GM21360 (cell line): Measurements from ENCODE around the gene TRIM10.

Experiments
- ATAC-seq: cut with Tn5 transposase; IDR thresholded peaks from one replicate; pipeline ENCODE4 v1.9.1; 2021; ENCODE audit warnings: mild to moderate bottlenecking, moderate library complexity; ENCODE audit not compliant: unreplicated experiment

The TRIM10 gene, protein sequence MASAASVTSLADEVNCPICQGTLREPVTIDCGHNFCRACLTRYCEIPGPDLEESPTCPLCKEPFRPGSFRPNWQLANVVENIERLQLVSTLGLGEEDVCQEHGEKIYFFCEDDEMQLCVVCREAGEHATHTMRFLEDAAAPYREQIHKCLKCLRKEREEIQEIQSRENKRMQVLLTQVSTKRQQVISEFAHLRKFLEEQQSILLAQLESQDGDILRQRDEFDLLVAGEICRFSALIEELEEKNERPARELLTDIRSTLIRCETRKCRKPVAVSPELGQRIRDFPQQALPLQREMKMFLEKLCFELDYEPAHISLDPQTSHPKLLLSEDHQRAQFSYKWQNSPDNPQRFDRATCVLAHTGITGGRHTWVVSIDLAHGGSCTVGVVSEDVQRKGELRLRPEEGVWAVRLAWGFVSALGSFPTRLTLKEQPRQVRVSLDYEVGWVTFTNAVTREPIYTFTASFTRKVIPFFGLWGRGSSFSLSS

DNA sequence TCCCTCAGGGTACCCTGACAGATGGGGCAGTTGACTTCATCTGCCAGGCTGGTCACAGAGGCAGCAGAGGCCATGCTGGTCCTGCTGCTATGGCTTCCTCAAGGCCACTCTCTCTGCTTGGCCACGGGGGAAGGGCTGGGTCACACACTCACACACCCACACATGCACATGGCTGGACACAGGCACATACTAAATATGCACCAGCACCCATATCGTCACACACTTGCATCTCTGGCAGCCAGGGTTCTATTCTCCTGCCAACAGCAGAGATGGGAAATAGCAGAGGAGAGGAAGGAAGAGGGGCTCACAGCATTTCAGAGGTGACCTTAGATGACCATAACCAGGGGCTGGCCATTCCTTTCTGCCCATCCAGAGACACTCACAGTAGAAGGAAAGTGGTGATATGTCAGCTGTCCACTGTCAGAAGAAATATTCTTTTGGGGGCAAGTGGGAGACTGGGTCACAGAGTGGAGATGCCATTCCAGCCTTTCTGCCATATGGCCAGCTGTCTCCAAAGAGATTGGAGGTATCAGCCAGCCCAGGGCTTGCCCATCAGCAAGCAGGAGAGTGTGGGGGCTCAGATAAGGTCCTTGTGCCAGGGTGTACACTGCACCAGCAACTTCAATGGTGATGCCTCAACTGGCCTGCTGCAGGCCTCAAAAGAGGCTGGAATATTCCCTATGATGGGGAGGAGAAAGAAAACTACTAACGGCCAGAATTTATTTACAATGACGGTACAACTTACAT, at the start of gene TRIM10:
TSS of gene TRIM10 (minus strand) at position 427 of the 747 bp plus-strand sequence. CDS start at position 74, 353 bp downstream.
- ATAC-seq = no peak

DNA sequence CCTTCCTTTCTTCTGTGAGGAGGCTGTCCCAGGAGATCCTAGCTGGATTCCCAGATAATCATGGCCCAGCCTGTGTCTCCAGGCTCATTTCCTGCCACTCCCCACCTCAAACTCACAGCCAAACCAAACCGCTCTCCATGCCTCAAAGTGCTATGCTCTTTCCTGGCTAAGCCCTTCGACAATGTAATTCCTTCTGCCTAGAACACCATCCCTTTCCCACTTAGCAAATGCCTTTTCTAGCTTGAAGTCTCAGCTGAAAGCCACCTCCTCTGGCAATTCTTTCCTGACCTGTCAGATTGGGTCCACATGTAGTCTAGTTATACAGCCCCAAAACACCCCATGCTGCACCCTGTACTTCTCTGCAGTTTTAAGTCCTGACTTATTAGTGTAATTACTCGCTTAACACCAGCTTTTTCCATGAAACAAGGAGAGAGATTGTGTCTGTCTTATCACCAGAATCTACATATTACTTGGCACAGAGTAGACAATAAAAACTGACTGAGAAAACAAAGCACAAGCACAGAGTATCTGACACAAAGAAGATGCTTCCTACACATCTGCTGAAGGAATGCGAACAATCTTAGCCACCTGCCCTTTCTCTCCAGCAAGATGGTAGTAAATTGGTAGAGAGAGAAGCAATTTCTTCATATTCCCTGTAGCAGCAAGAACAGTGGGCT, 46.7 kb upstream of the TRIM10 start:
- ATAC-seq = no peak

DNA sequence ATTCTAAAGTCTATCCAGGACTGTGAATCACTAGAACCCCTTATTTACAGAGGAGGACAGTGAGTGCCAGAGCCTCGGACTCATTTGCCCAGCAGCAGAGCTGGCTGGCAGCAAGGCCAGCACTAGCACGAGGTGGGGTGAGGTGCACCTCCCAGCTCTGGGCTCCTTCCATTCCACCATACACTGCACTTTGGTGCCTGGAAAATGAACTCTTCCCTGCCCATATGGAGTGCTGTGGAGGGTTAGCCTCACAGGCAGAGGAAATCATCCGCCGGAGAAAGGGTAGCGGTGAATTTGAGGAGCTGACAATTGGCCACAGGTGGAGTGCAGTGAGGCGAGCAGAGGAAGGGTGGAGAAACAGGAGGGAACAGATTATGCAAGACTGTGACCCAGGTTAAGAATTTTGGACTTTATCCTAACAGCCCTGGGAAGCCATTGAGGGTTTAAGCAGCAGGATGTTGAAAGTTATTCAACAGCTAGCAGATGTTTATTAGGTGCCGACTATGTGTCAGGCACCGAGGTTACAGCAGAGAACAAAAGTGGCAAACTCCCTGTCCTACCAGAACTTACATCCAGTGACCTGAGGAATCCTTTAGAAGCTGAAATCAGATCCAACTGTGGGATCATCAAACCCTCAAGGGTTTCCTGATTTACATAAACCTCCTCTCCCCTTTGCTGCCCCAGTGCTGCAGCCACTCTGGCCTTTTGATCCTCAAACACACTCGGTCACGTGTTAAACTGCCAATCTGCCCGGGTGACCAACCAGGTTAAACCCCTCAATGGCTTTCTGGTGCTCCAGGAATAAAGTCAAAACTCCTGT, 46.0 kb upstream of the TRIM10 start:
- ATAC-seq = no peak

DNA sequence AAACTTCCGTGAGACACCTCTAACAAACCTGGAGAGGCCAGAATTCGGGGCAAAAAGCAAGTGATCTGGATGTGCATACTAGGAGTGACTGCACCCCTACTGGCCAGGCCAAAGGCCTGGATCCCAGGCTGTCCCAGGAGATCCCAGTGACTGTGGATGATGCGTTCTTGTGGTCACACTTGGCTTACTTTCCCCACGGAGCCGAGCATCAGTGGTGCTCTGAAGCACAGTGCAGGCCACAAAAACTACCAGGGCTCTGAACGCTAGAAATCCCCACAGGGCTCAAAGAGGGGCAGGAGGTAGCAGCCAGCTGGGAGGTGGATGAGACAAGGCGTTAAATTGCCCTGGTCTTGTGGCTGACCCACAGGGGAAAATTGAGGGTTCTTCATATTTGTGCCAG, 45.1 kb upstream of the TRIM10 start:
- no peak for ATAC-seq

DNA sequence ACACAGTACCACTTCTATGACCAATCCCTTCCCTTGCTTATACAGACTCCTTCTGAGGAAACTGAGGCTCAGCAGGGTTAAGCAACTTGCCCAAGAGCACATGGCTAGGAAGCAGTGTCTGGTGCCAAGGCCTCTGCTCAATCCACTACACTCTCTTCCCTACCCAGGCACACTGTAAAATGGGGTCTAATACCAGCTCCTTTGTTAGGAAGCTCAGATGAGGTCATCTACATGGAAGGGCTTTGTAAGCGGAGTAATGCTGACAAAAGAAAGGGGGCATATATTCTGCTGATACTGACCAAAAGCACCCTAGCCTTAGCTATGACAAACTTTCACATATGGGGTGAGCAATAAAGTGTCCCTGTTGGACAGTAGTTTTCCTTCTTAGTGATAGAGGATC, 43.1 kb upstream of the TRIM10 start:
- no peak for ATAC-seq

DNA sequence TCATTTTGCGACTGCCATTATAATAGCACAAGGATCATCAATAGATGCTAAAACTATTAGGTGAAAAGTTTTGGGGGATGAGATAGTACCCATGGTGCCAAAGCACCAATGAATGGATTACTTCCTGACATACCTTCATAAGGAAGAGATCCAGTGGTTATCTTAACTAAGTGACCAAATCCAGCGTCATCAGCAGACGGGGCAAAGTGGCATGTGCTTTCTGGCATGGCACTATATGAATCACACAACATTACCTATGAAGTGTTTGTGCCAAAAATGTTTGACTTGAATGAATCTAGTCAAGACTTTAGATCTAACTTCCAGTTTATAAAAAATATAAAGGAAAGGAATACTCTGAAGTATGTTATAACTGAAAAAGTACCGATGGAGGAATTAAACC, 41.4 kb upstream of the TRIM10 start:
- no peak for ATAC-seq

DNA sequence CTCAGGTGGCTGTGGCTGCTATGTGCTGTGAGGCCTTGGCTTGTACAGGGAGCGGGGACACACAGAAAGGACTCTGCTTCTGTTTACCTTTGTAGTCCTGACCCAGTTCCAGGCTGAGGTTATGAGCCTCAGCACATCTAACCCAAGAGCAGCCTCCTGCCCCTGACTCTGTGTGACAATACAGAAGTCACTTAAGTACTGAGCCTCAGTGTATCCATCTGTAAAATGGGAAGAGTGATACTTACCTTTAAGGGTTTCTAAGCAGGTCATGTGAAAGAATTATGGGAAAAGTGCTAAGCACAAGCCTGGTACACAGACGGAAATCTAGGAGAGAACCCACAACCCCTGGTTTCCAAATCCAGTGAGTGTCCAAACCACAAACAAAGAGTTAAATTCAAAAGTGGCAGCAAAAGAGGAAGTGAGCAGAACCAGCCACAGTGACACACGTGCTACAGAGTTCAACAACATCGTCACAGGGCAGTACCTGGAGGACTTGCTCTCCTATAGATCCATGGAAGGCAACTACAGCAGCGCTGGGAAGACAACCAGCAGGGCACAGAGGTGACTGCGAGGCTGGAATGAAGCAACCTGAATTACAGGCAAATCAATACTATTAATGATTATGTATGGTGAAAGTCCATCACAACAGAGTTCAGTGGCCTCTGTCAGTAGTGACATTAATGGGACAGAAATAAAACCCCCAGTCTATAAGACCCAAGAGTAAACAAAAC, 39.7 kb upstream of the TRIM10 start:
- no peak for ATAC-seq

DNA sequence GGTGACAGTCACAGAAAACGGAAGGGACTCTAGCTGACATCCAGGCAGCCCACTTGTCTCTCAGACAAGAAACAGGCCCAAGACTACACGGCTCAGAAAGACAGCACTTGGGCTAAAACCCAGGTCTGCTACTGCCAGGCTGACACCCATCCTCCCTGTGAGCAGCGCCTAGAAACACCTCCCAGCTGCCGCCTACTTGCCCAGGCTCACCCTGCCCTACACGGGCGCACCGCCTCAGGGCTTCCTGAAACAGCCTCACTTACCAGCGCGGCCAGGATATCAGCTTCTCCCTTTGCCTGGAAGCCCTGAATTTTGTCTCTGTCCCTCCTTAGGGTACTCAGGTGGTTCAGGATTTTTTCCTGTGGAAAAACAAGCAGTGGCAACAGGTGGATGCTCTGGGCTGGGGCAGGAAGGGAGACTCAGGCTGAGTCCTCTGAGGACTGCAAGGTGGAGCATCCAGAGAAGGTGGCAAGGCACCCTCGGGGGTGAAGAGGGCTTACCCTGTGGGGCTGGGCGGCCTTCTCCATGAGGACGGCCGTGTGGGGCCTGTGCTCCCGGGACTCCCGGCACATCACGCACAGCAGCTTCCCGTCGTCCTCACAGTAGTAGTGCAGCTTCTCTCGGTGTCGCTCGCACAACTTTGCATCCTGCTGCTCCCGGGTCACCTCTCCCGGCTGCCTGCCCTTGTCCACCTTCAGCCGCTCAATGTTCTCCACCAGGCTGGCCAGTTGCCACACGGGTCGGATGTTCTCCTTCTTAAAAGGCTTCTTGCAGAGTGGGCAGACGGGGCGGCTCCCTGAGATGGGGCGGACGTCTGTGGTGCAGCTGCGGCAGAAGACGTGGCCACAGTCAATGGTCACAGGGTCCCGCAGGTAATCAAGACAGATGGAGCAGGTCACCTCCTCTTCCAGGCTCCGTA, 37.4 kb upstream of the TRIM10 start:
- ATAC-seq = no peak

DNA sequence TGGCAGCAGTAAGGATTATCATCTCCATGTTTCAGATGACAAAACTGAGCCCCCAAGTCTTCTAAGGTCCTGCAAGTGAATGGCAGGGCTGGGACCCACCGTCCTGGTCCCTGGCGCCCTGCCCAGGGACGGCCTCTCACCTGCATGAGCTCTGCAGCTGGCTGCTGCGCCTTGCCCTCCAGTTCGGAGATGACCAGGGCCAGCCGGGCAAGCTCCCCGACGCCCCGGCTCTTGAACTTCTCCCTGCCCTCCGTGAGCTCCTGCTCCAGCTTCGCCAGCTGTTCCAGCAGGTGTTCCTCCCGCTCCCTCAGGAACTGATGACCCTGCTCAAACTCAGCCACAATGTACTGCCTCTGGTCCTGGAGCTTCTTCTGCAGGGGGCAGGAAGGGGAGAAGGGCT, 35.4 kb upstream of the TRIM10 start:
- no peak for ATAC-seq

DNA sequence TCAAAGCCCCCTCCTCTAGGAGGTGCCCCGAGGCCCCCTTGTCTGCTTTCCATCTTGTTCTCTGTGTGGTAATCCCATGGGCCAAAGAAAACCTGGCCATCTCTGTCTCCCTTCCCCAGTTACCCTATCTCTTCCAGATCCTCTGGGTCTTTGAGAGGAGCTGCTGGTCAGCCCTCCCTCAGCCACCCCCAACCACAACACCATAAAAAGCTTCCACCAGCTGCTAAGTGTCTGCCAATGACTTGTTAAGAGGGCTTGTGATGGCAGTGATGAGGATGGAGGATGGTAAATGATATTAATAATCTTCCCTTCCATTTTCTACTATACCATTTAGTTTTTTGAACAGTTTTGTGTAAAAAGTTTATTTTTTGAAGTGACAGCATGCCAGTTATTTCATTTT, 34.9 kb upstream of the TRIM10 start:
- ATAC-seq = no peak

DNA sequence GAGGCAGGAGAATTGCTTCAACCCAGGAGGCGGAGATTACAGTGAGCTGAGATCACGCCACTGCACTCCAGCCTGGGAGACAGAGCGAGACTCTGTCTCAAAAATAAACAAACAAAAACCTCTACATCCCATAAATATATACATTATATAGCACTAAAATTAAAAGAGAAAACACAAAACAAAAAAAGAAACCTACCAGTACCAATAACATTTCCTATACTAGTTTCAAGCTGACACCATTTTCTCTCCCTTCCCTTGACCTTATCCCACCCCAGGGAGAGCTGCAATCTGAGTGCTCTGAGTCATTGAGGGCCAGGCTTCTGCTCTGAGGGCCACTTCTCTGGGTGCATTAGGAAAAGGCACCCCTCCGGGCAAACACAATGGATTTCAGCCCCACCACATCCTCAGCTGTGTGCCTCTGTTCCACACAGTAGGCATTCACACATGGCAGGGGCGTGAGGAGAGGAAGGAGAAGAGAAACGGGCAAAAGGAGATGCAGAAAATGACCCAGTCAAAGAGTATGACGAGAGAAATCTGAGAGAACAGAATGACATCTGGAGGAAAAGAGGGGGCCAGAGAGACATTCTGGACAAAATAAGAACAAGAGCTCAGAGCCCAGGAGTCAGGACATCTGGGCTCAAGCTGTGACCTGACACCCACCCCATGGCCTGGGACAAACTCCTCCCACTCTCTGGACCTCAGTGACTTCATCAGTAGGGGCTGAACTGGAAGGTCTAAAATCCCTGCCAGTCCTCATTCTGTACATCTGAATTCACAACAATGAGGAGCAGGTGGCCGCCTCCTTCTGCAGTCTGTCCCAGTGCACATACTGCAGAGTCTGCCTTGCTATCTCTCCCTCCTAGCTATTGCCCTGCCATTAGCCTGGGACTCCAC, 34.0 kb upstream of the TRIM10 start:
- ATAC-seq = no peak

DNA sequence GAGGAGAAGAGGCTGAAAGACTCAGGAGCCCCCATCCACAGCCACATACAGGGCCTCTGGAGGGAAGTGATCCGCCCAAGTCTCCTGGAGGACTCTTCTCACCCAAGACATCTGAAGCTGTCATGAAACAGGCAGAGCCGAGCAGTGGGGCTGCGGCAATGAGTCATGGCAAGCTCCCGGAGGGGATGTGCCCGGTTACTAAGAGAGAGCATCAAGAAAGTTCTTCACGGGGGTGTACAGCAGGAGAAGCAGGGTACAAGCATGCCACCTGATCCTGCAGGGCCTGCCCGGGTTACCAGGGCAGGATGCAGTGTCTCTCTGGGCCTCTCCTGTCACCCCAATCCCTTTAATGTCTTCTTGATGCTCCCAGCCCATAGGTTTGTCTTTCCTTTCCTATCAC, 31.1 kb upstream of the TRIM10 start:
- ATAC-seq = no peak

DNA sequence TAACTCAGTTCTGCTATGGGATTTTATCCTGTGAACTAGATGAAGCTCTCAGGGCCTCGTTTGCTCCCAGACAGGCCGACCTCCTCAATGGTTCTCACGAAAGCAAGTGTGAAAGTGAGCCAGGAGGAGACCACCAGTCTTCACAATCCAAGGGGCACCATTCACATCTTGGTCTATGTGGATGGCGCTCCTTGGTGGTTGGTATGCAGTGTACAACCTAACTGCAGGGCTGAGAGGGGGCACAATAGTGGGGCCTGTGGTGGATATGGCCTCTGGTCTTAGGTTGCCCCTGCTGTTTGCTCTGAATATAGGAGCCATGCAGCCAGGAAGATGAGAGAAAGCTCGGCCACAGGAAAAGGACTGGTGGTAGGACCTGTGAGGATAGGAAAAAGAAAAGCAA, 27.5 kb upstream of the TRIM10 start:
- ATAC-seq = no peak

DNA sequence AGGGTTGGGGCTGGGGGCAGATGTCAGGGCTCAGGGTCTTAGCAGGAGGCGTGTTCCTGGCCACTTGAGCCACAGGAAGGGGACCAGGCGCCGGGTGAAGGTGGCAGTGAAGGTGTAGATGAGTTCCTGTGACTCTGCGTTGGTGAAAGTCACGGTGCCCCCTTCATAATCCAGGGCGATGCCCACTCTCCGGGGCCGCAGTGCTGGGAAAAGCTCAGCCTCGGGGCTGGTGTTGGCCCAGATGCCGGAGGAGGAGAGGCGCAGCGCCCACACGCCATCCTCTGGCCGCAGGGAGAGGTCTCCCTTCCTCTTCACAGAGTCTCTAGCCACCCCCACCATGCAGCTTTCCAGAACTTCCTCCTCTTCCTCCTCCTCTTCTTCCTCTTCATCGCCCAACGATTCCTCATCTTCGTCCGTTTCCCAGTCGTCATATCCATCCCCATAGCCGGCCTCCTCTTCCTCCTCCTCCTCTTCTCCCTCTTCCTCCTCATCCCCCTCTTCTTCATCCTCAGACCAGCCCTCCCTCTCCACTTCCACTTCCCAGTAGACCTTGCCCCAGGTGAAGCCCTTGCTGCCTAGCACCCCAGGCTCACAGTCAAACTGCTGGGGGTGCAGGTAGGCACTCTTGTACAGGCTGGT, 25.0 kb upstream of the TRIM10 start:
- no peak for ATAC-seq

DNA sequence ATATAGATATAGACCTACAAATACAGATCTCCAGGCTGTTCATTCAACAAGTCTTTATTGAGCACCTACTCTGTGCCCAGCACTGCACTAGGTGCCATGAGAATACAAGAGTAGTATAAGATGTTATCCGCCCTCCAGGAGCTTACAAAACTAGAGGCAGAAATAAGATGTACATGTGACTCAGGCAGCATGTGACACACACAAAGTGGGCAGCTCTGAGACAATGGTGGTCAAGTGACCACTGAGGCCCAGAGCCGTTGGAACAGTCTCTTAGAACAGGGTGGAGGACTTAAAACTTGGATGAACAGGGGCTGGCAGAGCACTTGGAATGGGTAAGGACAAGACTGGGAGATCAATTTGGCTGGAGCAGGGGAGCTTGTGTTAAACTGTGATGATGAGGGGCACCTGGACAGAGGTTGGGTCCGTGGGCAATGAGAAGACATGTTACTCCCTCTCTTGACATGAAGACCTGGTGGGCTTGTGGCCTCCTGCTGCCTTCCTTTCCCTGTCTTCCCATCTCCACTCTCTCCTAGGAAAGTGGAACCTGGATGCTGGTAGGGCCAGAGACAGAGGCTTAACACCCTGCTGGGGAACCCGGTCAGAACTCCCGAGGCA, 23.5 kb upstream of the TRIM10 start:
- ATAC-seq = no peak

DNA sequence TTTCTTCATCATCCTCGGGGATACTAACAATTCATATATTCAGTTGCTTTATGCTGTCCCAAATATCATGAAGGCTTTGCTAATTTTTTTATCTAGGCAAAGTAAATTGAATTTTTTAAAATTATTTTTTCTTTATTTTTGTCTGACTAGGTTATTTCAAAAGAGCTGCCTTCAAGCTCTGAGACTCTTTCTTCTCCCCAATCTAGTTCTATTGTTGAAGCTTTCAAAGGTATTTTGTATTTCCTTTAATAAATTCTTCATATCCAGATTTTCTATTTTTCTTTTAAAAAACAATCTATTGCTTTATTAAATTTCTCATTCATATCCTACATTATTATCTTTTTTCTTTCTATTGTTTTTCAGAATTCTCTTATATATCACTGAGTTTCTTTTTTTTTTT, 19.1 kb upstream of the TRIM10 start:
- ATAC-seq = no peak

DNA sequence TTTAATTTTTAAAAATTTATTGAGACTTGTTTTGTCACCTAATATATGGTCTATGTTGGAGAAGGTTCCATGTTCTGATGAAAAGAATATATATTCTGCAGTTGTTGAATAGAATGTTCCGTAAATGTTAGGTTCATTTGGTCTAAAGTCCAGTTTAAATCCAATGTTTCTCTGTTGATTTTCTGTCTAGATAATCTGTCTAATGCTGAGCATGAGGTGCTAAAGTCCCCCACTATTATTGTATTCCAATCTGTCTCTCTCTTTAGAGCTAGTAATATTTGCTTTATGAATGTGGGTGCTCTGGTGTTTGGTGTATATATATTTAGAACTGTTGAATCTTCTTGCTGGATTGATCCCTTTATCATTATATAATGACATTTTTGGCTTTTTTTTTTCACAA, 17.8 kb upstream of the TRIM10 start:
- ATAC-seq = no peak
